ENCODE results near the gene CETP.

DNA sequence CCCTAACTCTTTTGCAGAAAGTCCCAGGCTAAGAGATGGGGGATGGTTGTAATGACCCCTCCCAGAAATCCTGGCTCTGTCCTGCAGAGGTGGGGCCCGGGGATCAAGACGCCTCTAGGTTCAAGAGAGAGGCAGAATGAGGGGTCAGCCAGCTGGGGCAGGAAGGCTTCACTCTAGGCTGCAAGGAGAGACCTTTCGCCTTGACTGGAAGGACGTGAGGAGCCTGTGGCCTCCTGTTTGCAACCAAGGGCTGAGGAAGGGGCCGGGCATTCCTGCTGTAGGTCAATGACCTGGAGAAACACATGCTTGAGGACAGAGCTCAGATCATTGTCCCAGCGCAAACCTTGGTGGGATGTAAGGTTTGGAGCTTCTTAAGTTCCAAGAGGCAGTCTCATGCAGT is 8.7 kb upstream of the CETP start:
- TF ChIP-seq POLR2A (IDR thresholded peaks at IDR 0.05) = no peak
- TF ChIP-seq, protein P1, sequence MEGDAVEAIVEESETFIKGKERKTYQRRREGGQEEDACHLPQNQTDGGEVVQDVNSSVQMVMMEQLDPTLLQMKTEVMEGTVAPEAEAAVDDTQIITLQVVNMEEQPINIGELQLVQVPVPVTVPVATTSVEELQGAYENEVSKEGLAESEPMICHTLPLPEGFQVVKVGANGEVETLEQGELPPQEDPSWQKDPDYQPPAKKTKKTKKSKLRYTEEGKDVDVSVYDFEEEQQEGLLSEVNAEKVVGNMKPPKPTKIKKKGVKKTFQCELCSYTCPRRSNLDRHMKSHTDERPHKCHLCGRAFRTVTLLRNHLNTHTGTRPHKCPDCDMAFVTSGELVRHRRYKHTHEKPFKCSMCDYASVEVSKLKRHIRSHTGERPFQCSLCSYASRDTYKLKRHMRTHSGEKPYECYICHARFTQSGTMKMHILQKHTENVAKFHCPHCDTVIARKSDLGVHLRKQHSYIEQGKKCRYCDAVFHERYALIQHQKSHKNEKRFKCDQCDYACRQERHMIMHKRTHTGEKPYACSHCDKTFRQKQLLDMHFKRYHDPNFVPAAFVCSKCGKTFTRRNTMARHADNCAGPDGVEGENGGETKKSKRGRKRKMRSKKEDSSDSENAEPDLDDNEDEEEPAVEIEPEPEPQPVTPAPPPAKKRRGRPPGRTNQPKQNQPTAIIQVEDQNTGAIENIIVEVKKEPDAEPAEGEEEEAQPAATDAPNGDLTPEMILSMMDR (IDR thresholded peaks at IDR 0.05 in 4 of 5, conservative IDR thresholded peaks at IDR 0.05 in 1 of 5) = no peak
